IPS-NIHi11 (cell line): ENCODE measurements around the gene PDZRN4.
"Not testable (repeated sequence)": the region's sequence is repeated elsewhere in the genome, so short reads cannot be mapped to it uniquely, and the experiment has no call there.

Experiments used
- DNase-seq: peaks from one replicate; pipeline ENCODE4 v3.0.0; 2012; ENCODE audit warnings: mixed read lengths, low spot score

PDZRN4 gene

GRCh38 chr12:41286426-41286825 is 98.3 kb downstream of the PDZRN4 start:
- no peak for DNase-seq

GRCh38 chr12:41287500-41288141 is 99.5 kb downstream of the PDZRN4 start:
- no peak for DNase-seq

- no peak for DNase-seq
Observed at GRCh38 chr12:41288142-41288811, 100.2 kb downstream of the PDZRN4 start.

- DNase-seq, result no peak
Observed at GRCh38 chr12:41289501-41289900, 101.4 kb downstream of the PDZRN4 start.

GRCh38 chr12:41293011-41293410 is 104.9 kb downstream of the PDZRN4 start:
- DNase-seq, result no peak

- DNase-seq, result no peak
Observed at GRCh38 chr12:41293461-41293860, 105.3 kb downstream of the PDZRN4 start.

- DNase-seq, result no peak
Observed at GRCh38 chr12:41302979-41303403, 114.9 kb downstream of the PDZRN4 start.

GRCh38 chr12:41304526-41304925 is 116.4 kb downstream of the PDZRN4 start:
- no peak for DNase-seq

- no peak for DNase-seq
Observed at GRCh38 chr12:41310367-41310766, 122.2 kb downstream of the PDZRN4 start.

- no peak for DNase-seq
Observed at GRCh38 chr12:41311883-41312282, 123.8 kb downstream of the PDZRN4 start.

GRCh38 chr12:41312451-41312850 is 124.3 kb downstream of the PDZRN4 start:
- DNase-seq, result not testable (repeated sequence)

GRCh38 chr12:41325336-41325735 is 137.2 kb downstream of the PDZRN4 start:
- no peak for DNase-seq

GRCh38 chr12:41327096-41327895 is 139.2 kb downstream of the PDZRN4 start:
- DNase-seq, result no peak

- no peak for DNase-seq
Observed at GRCh38 chr12:41333974-41334373, 145.9 kb downstream of the PDZRN4 start.

GRCh38 chr12:41334390-41334789 is 146.3 kb downstream of the PDZRN4 start:
- no peak for DNase-seq

- no peak for DNase-seq
Observed at GRCh38 chr12:41336041-41336549, 148.0 kb downstream of the PDZRN4 start.

- no peak for DNase-seq
Observed at GRCh38 chr12:41339784-41340183, 151.7 kb downstream of the PDZRN4 start.

GRCh38 chr12:41344776-41345470 is 156.8 kb downstream of the PDZRN4 start:
- no peak for DNase-seq

GRCh38 chr12:41348198-41348597 is 160.1 kb downstream of the PDZRN4 start:
- DNase-seq, result no peak

- no peak for DNase-seq
Observed at GRCh38 chr12:41356181-41356580, 168.1 kb downstream of the PDZRN4 start.

GRCh38 chr12:41361738-41362137 is 173.6 kb downstream of the PDZRN4 start:
- no peak for DNase-seq

- no peak for DNase-seq
Observed at GRCh38 chr12:41362510-41362909, 174.4 kb downstream of the PDZRN4 start.
